Neural cell (in vitro differentiated cells): ENCODE data around the gene PNLIPRP2.

Experiments used
- CTCF ChIP-seq: fragments of 450-650 bp; IDR thresholded peaks from 2 replicates; pipeline ENCODE4 v1.5.1; 2014; ENCODE audit warnings: antibody characterized with exemption, mild to moderate bottlenecking, moderate library complexity; ENCODE audit not compliant: poor library complexity, severe bottlenecking
- EP300 ChIP-seq: fragments of 450-650 bp; conservative IDR thresholded peaks from 2 replicates; pipeline ENCODE4 v1.6.1; 2014; ENCODE audit warnings: antibody characterized with exemption, mild to moderate bottlenecking, moderate library complexity; ENCODE audit not compliant: poor library complexity, severe bottlenecking
- EZH2 ChIP-seq: fragments of 200-600, 300-800 bp; shearing (Covaris generic), sonication (generic); IDR thresholded peaks from 2 replicates; pipeline ENCODE4 v1.6.1; 2014; ENCODE audit warnings: antibody characterized with exemption, low read length, borderline replicate concordance, mild to moderate bottlenecking; ENCODE audit not compliant: insufficient read depth, poor library complexity, severe bottlenecking
- MXI1 ChIP-seq: fragments of 450-650 bp; conservative IDR thresholded peaks from 2 replicates; pipeline ENCODE4 v1.6.1; 2014; ENCODE audit warnings: antibody characterized with exemption, mild to moderate bottlenecking; ENCODE audit not compliant: poor library complexity, severe bottlenecking
- POLR2AphosphoS5 ChIP-seq: IDR thresholded peaks from 2 replicates; pipeline ENCODE4 v1.6.1; 2012
- RAD21 ChIP-seq: fragments of 450-650 bp; conservative IDR thresholded peaks from 2 replicates; pipeline ENCODE4 v1.6.1; 2014; ENCODE audit warnings: antibody characterized with exemption, mild to moderate bottlenecking, moderate library complexity
- REST ChIP-seq: IDR thresholded peaks from 2 replicates; pipeline ENCODE4 v1.6.1; 2012; ENCODE audit warnings: borderline replicate concordance
- SMC3 ChIP-seq: fragments of 450-650 bp; conservative IDR thresholded peaks from 2 replicates; pipeline ENCODE4 v1.6.1; 2014; ENCODE audit warnings: antibody characterized with exemption, mild to moderate bottlenecking, moderate library complexity; ENCODE audit not compliant: poor library complexity
- TAF1 ChIP-seq: IDR thresholded peaks from 2 replicates; pipeline ENCODE4 v1.6.1; 2012; ENCODE audit warnings: low read depth

GRCh38 chr10:116636385-116636784 is 15.6 kb downstream of the PNLIPRP2 start:
- TF ChIP-seq POLR2AphosphoS5: no peak
- no peak for TF ChIP-seq CTCF
- TF ChIP-seq EZH2: no peak
- no peak for TF ChIP-seq TAF1
- TF ChIP-seq SMC3: no peak
- TF ChIP-seq EP300: no peak
- TF ChIP-seq RAD21: no peak
- no peak for TF ChIP-seq REST
- no peak for TF ChIP-seq MXI1
